Activated T-helper 1 cell treated with Interleukin-2 at 50 U/mL for 16 hours (primary cell): Measurements from ENCODE around the gene HOXA13.

ENCODE experiments used
- DNase-seq: peaks from one replicate; pipeline ENCODE4 v3.0.0-alpha.2; 2020; ENCODE audit warnings: low read depth

The HOXA13 gene

DNA sequence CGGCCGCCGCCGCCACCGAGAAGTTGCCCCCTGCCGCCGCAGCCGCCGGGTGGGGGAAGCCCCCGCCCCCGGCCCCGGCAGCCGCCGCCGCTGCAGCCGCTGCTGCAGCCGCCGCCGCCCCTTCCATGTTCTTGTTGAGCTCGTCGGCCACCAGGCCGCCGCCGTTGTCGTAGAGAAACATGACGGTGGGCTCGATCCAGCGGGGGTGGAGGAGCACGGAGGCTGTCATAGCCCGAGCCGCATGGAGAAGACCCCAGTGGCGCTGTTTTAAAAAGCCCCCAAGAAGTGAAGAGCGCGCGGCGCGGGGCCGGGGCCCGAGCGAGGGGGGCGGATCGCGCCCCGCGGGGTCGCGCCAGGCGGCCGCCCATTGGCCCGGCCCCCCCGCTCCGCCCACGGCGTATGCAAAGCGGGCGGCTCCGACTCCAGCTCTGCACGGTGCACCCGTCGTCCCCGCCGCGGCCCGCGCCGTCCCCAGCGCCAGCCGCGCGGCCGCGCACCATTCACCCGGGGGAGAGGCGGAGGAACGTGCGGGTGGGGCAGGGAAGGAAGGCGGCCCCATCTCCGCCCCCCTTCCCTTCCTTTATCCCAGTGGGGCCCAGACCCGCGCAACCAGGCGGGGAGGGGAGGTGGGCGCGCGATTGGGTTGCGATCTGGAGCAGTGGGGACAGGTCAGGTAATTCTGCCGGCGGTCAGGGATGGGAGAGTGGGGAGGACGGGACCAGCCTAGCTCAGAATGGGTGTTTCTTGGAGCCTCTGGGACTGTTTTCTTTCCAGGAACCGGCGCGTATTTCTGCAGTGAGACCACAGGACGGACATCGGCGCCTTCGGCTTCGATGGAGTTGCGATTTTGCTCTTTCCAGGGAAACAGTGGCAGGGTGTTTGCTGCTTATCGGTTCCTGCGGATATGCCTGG, at the start of gene HOXA13:
Gene HOXA13, minus strand, starts transcription at position 243 of the 912 bp plus-strand sequence. Its CDS starts 14 bp downstream, at position 229.
- no peak for DNase-seq

DNA sequence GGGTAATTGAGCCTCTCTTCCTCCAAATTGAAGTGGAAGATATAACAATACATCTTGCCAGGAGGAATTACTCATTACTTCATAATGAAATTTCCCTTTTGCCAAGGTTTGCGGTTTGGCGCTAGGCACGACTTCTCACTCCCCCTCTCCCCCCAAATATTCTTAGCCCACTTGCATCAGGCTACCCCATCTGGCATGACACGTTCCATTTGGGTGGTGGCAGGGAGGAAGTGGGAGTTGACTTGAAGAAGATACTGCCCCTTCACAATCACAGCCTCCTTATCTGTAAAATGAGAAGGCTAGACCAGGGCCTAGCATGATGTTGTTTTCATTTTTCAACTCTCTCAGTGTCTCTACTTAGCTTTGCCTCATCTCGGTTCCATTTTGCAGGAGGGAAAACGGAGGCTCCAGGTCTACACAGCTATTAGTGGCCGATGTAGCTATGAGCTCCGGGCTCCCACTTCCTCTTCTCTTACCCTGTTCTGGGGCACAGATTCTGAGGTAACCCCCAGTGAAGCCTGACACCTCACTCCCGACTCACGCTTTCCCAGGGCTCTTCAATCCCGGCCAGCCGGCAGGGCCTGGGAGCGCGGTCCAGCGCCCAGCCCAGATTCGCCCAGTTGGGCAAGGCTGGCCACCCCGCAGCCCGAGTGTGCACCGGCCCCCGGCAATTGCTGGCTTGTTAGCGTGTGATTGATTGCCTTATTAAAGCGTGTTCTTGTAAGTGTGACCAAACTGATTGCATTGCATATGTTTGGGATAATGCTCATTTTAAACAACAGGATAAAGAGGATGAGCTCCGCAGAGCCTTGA, 49.2 kb upstream of the HOXA13 start:
- no peak for DNase-seq

DNA sequence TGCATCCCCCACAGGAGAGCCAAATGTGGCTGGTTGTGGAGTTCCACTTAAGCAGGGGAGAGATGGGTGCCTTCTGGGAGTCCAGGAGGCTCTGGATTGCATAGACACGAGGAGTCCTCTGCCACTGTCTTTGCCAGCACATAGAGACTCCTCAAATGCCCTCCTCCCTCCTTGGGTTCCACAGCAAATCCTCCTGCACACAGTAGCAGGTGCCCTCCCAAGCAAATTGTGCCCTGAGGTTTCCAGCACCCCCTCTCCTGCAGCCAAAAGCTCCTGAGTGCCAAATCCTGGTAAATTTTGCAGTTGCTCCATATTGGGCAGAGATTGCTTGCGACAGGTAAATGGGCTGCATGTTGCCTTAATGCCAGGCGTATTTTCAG, 48.5 kb upstream of the HOXA13 start:
- no peak for DNase-seq

DNA sequence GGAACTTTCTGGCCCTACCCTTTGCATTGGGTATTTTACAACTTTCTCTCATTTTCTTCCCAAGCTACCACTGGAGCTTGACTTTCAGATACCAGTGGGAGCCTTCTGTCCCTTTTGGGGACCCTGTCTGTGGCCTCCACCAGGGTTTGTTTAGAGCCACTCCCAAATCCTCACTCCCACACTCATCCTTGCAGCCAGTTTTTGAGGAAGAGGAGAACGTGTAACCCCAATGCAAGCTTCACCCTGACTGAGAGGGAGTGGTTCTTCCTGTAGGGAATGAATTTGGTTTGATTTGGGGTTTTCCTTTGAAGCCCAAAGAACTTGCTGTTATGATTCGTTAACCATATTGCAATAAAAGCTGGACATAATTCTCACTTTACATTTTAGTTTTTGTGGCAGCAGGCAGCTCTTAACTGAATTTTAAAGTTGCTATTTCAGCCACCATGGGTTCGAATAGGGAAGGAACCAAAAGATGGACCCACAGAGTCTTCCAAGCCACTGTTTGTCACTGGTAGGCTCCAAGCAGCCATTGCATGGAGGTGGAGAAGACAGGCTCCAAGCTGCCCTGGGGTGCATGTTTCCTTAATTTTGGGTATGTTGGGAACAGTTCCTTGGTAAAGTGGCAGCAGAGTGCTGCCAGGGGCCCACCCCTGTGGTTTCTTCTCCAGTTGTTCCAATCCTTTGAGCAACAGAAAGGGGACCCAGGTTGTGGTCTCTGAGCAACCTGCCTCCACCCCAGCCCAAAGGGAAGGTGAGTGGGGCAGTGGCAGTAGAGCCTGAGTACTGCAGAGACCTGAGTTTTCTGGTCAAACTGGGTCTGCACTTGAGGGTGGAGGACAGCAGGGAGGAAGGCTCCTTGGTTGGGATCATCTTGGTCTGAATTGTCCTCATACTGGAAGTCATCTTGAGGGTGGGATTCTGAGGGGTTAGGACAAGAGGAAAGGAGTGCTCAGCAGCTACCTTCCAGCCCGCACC, 47.8 kb upstream of the HOXA13 start:
- DNase-seq = no peak

DNA sequence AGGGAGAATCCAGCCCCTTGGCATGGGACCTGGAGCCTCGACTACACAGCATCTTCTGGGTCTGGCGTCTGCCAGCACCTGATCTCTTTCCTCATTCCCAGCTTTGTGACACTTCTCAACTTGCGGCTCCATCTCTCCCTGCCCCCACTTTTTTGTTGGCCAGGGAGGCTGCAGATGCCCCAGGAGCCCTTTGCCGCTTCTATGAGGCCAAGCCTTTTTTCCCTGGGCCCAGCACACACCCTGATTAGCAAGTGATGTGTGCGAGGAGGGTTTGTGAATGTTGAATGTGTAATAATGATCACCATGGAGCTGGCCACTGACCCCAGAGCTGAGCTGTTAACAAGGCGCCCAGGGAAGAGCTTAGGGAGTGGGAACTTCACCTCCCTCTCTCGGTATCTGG, 47.1 kb upstream of the HOXA13 start:
- no peak for DNase-seq

DNA sequence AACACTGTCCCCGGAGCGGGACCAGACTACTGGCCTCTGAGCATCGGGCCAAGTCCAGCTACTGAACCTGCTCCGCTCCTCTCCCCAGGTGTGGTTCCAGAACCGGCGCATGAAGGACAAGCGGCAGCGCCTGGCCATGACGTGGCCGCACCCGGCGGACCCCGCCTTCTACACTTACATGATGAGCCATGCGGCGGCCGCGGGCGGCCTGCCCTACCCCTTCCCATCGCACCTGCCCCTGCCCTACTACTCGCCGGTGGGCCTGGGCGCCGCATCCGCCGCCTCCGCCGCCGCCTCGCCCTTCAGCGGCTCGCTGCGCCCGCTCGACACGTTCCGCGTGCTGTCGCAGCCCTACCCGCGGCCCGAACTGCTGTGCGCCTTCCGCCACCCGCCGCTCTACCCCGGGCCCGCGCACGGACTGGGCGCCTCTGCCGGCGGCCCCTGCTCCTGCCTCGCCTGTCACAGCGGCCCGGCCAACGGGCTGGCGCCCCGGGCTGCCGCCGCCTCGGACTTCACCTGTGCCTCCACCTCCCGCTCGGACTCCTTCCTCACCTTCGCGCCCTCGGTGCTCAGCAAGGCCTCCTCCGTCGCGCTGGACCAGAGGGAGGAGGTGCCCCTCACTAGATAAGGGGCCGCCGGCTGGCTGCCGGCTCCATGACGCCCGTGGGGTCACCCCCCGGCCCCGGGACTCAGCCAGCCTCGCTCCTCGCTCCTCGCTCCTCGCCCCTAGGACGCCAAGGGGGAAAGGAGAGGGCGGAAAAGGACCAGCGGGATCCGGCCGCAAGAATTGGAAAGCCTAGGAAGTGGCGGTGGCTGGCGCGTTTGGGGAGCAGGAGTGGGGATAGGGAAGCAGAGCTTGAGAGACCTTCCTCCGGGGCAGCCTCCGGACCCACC, 46.2 kb upstream of the HOXA13 start:
- DNase-seq = no peak

DNA sequence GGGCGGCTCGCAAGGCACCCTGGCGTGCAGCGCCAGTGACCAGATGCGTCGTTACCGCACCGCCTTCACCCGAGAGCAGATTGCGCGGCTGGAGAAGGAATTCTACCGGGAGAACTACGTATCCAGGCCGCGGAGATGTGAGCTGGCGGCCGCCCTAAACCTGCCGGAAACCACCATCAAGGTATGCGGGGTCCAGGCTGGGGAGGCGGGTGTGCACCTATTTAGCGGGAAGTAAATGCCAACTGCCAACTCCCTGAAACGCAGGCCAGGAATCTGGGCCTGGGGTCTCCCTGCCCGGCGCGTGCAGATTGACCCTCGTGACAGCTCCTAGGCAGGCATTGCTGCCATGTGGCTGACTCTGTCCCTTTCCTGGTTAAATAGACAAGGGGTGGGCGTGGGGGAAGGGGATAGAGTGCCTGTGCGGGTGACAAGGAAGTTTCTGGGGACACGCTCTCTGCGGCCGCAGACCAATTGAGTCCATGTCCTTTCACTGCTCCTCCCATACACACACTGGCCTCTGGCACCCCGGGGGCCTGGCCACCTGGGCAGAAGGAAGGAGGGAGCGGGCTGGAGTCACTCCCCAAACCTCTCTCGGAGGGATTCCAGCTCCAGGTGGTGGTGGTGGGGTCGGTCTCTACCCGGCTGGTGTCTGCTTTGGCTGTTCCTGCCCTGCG, 45.4 kb upstream of the HOXA13 start:
- no peak for DNase-seq

DNA sequence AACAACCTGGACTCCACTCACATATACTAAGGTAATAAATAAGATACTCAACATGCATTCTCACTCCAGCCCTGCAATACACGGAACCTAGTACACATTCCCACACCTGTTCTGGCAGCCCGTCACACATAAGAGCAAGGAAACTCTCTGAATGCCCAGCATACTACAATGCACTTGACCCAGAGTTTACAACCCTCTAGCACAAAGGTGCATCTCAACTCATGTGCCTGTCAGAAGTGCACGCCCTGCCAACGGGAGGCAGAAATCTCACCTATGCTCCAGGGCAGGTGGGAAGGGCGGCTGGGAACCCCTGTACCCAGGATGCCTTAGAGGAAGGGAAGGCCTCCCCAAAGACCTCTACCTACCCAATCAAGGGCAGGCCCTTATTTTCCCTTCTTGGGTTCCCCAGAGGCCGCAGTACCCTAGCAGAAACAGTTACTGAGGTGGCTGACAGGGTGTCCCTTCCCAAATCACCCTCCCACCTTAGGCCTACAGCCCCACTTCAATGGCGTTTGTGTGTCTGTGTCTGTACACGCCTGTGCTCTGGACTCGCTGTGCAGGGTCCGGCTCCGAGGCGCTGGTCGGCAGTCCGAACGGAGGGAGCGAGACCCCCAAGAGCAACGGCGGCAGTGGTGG, 44.7 kb upstream of the HOXA13 start:
- no peak for DNase-seq

DNA sequence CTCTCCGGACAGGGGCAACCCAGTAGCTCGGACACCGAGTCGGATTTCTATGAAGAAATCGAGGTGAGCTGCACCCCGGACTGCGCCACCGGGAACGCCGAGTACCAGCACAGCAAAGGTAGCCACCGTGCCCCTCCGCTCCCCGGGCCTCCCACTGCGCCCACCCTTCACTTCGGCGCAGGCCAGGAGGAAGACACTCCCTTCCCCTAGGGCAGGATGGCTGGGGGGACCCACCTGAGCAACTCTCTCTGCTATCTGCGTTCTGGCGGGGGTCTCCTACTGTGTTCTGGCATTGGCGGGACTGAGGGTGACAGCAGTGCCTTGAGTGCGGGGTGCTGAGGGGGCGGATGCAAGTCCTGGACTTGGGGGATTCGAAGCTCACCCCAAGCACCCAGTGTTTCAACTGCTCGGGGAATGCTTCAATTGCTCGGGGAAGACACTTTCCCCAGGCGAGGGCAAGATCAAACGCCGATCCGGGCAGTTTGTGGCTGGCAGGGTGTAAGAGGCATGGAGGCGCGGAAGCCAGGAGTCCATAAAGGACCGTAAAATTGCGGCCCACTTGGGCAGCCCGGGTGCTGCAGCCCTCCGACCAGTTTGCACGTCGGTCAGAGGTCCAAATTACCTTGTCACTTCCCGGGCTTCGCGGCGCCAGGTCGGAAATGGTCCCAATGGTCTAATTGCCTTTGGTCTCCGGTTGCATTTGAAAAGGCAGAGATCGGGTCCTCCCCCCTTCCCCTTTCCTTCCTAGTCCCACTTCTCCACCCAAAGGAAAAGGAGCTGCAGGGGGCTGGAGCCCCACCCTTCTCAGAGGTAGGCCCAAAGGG, 43.7 kb upstream of the HOXA13 start:
- no peak for DNase-seq

DNA sequence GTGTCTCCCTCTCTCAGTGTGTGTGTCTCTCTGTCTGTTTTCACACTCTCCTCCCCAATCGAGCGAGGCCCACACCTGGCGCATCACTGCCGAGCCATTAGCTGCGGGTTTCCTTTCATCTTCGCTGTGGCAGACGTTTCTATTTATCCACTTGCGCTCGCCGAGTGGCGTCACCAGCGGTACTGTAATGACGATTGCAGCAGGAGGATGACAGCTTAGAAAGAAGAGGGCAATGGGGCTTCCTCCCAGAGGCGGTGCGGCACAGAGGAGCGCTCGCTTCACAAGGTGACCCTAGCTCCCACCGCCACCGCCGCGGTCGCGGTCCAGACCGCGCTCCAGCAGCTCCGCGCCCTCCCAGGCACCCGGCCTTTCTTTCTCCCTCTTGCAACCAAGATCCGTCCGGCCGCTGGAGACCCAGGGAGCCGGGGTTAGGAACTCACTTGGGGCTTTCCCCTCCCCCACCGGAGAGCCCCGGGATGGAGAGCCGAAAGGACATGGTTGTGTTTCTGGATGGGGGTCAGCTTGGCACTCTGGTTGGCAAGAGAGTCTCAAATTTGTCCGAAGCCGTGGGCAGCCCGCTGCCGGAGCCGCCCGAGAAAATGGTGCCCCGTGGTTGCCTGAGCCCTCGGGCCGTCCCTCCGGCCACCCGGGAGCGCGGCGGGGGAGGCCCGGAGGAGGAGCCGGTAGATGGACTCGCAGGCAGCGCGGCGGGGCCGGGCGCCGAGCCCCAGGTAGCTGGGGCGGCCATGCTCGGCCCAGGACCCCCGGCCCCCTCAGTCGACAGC, 42.9 kb upstream of the HOXA13 start, which contains the start of gene EVX1:
Gene EVX1, plus strand, starts transcription at position 248 of the 785 bp plus-strand sequence. Its CDS starts 229 bp downstream, at position 477.
- no peak for DNase-seq

DNA sequence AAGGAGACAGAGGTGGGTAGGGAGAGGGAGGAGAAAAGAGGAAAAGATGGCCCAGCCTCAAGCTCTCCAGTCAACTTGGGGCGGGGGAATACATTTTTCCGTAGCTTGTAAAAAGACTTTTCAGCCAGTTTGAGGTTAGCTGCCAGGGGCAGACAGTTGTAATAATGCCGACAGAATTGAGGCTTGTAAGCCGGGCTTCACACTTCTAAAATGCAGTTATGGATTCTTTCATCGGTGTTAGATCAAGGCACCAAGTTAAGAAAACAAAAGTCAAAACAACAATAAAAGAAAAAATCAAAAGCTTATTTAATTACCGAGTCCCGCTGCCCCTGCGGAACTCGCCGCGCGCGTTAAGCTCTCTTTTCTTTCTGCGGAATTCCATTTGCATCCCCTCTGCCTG, 42.3 kb upstream of the HOXA13 start:
- DNase-seq = no peak

DNA sequence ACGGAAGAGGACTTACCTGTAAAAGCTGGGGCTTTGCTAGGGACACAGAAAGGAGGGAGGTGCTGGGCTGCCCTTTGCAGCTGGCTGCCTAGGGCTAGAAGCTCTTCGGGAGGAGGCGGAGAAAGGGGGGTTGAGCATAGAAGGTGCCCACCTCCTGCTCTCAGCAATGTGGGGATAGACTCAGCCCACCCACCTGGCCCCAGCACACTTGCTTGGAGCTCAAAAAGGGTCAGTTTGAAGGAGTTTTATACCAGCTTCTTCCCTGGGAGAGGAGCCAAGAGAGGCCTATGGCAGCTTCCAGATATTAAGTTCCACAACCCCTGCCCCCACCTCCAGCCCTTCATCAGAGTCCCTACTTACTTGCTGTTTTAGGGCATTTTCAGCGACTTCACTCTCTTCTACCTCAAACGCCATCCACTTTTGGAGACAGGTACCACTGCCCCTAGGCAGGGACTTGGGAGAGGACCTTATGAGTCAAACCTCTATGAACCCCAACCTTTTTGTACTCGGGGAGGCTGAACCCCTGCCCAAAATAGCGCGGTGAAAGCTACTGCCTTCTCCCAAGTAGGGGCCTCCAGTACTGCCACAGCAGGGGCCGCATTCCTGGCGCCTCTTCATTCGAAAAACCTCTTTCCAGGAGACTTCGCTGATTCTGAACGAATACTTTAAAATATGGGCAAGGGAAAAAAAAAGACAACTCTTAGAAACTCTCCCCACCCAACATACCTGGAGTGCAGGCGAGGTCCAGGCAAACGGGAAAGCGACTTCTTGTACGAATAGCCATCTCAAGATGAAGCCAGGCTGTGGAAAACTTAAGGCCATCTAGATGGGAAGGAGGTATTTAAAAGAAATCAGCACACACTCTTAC, 41.5 kb upstream of the HOXA13 start:
- DNase-seq = no peak

DNA sequence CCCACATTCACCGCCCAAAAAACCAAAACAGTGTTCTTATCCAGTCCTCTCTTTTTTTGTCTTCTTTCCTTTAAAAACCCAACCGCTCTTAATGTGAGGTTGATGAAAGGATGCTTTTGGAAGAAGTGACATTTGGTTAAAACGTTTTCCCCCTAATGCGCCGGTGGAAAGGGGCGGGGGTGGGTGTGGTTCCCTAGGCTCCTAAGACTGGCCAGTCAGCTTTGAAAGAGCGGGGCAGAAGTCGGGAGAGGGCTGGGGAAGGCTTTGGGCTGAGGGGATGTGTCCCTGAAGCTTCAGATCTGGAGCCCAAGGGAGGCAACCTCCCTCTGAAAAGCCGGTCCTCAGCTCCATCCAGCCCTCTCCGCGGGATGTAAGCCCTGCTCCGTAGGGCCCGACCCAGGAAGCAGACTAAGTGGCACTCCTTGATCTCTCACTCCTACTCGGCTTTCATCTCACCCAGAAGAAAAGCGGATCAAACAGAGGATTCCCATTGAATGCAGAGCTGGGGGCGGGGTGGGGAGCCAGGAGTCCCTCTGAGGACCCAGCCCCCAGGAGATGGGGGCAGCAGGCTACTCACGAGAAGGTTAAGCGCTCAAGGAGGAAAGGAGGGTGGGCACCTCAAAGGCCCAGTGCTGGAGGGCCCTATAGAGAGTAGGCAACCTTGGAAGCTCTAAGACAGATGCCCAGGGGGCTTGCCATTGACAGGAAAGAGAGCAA, 40.3 kb upstream of the HOXA13 start:
- DNase-seq = no peak

DNA sequence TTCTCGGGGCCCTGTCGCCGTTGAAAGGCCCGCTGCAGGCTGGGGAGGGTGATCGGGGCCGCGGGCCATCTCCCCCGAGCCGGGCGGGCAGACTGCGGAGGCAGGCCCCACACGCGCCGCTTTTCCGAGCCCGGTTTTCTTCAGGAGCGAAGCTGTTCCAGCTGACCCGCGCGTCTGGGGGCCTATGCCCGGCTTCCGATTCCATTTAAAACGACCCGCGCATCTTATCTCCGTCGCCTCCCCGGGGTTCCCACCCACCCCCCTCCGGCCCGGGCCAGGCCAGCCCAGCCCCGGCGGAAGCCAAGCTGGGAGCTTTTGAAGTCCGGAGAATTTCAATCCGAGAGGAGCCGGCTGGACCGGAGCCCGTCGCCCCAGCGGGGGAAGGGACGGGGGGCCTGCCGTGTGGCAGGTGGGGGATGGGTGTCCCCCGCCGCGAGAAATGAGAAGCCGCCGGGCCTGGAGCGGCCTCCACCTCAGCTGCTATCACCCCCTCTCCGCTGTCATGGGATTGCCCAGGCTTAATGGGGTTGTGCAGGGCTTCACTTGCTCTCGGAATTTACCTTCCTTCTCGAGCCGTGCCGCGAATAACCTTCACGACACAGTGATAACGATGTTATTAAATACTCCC, 39.6 kb upstream of the HOXA13 start:
- no peak for DNase-seq

DNA sequence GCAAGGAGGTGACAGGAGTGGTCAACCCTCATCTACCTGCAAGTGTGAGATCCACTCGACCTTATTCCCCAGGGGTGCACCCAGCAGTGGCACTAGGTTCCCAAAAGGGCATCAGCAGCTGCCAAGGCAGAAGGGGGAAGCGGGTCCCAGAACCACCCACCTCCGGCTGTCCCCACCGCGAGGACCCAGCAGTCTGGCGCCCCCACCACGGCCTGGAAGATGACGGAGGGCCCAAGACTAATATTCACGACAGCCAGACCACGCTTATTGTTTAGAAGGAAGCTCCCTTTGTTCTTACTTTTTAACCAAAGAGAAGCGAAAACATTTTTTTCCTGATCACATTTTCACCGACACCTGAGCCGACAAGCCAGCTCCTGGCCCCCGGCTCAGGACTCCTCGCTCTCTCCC, 39.1 kb upstream of the HOXA13 start:
- DNase-seq = no peak
